ENCODE data around the gene CACNA2D4. TPM values are rescaled to one million over a fixed set of nuclear protein-coding genes. Genes with fewer than 3 reads are reported as not detected.

The CACNA2D4 gene
- total and polyA plus RNA-seq, 2 donors (not counting 3 experiments of a cell fraction or from before 2014, with no cell fraction given): 0.58 to 0.73 TPM

DNA sequence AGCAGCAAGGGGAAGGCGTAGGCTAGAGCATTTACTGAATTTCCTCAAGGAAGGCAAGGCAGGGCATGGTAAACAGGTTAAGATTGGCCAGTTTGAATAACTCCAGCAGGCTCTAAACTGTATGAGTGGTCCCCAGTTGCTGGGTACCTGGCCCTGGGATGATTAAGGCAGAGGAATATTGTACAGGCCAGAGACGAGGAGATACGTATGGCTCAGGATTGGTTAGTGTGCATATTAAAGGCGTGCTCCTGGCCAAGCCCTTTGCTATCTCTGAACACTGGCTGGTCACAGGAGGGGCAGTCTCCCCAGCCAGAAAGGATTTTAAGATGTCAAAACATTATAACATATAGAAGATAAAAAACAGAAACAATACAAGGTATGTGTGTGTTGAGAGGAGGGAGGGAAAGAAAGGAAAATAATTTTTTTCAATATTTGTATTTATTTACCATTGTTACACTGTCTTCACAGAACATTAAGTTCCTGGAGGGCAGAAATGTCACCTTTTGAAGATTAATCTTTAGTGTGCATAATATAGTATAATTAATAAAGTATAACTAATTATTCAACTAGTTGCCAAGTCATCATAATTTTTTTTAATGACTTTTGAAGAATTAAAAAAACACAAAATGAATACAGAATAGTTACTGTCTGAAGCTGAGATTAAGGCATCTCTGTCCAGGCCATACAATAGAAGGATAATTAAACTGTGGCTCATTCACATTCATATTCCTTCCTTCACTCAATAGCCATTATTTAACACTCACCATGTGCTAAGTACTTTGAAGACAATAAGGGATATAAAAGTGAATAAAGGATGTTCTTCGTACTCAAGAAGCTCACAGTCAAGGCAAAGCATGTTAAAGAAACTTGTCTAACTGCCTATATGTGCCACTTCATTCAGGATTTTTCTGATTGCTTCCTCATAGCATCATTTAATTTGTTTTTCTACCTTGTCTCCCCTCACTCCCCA lies 43.9 kb upstream of the CACNA2D4 start:
- Histone ChIP-seq H3K79me2 (ENCODE audit: control insufficient read depth, insufficient read depth, low read length) (no peaks in the 10 kb centered on the region), H4K20me1 (replicated peaks; ENCODE audit: control insufficient read depth, extremely low read depth, insufficient read depth, low read length) (no peaks in the 10 kb centered on the region), H3K4me3 (replicated peaks in 1 of 3; ENCODE audit: insufficient read depth in 1 of 3, low read depth in 1 of 3, low read length in 3 of 3) (no peak overlapping the region), H3K9me3 (replicated peaks; ENCODE audit: control insufficient read depth, insufficient read depth, low read length) (no peaks in the 10 kb centered on the region), H2AFZ (ENCODE audit: low read depth, low read length) (no peak overlapping the region), H3K27me3 (ENCODE audit: control insufficient read depth in 2 of 2, insufficient read depth in 2 of 2, low read length in 2 of 2) (no peaks in the 10 kb centered on the region), H3K4me2 (ENCODE audit: insufficient read depth, low read length) (no peak overlapping the region), H3K27ac (ENCODE audit: insufficient read depth, low read depth, low read length) (no peak overlapping the region), H3K4me1 (ENCODE audit: control insufficient read depth, extremely low read depth, insufficient read depth, low read length) (no peaks in the 10 kb centered on the region), H3K36me3 (ENCODE audit: control insufficient read depth in 2 of 2, extremely low read depth in 1 of 2, insufficient read depth in 2 of 2, low read length in 2 of 2) (peaks cover 2 to 8% of the 10 kb centered on the region in 2 experiments), H3K9ac (replicated peaks; ENCODE audit: extremely low read depth, insufficient read depth, low read length) (no peak overlapping the region), H3K9me1 (replicated peaks; ENCODE audit: control insufficient read depth, extremely low read depth, insufficient read depth, low read length) (no peaks in the 10 kb centered on the region)
- intact Hi-C loops (cut with micrococcal nuclease): no loop called here
- BruUV-seq (replicated peaks): no TSS peak
- dilution Hi-C loops (cut with MboI; ENCODE audit: extremely low pct_ligation_motif_present, low sequenced_read_pairs): loop anchor here (10.0 kb wide), 1 partner anchor 62 kb away; no protein-coding TSS in a partner anchor
- no peak for FAIRE-seq
- CTCF ChIA-PET: interaction anchor here (0.7 kb wide), 1 partner anchor 8 kb away, joined by 3 read pairs; no protein-coding TSS in a partner anchor
- no peak for DNase-seq (ENCODE audit: low read depth, low spot score)
- TF ChIP-seq GATA2 (IDR thresholded peaks at IDR 0.05; ENCODE audit: insufficient read depth, insufficient read length, low read depth, low read length) (no peak), JUN (IDR thresholded peaks at IDR 0.05; ENCODE audit: borderline replicate concordance, insufficient read depth, insufficient read length, low read depth) (no peak), FOS (IDR thresholded peaks at IDR 0.05; ENCODE audit: borderline replicate concordance, insufficient read depth, low read length) (no peak)
- POLR2A ChIA-PET: no interaction called here

DNA sequence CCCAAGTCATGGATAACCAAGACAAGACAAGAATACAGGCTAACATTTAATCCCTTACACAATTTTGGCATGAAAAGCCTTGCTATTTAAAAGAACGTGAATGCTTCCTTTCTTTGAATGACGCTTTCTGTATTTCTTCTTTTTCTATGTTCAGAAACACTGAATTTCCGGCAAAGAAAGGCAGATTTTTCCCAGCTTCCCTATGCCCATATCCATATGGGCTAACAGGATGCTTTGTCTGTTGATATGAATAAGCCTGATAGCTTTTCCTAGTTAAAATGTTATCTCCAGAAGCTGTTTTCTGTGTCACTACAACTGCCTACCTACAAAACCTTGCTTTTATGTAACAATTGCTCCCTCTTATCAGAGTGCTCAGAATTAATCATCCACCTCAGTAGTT lies 38.3 kb upstream of the CACNA2D4 start:
- H3K36me3 ChIP-seq (ENCODE audit: control insufficient read depth in 2 of 2, extremely low read depth in 1 of 2, insufficient read depth in 2 of 2, low read length in 2 of 2): peaks cover 3 to 14% of the 10 kb centered on the region in 2 experiments
- H4K20me1 ChIP-seq (replicated peaks; ENCODE audit: control insufficient read depth, extremely low read depth, insufficient read depth, low read length): no peaks in the 10 kb centered on the region
- no peak for FAIRE-seq
- H2AFZ ChIP-seq (ENCODE audit: low read depth, low read length): no peak overlapping the region
- dilution Hi-C loops (cut with MboI; ENCODE audit: extremely low pct_ligation_motif_present, low sequenced_read_pairs) (no loop called here), intact Hi-C loops (cut with micrococcal nuclease) (no loop called here)
- DNase-seq (ENCODE audit: low read depth, low spot score): no peak
- no TSS peak for BruUV-seq (replicated peaks)
- TF ChIP-seq GATA2 (IDR thresholded peaks at IDR 0.05; ENCODE audit: insufficient read depth, insufficient read length, low read depth, low read length) (no peak), MYC (IDR thresholded peaks at IDR 0.05; ENCODE audit: low read depth, low read length) (no peak), POLR2A (IDR thresholded peaks at IDR 0.05; ENCODE audit: low read depth, low read length) (no peak), MAX (IDR thresholded peaks at IDR 0.05; ENCODE audit: insufficient read depth, insufficient read length) (no peak), POLR2AphosphoS5 (IDR thresholded peaks at IDR 0.05; ENCODE audit: insufficient read depth, low read depth, low read length) (no peak), FOS (IDR thresholded peaks at IDR 0.05; ENCODE audit: borderline replicate concordance, insufficient read depth, low read length) (no peak), EZH2 (IDR thresholded peaks at IDR 0.05; ENCODE audit: borderline replicate concordance, low read depth, low read length, severe bottlenecking) (no peak), JUN (IDR thresholded peaks at IDR 0.05; ENCODE audit: borderline replicate concordance, insufficient read depth, insufficient read length, low read depth) (no peak)
- H3K4me3 ChIP-seq (replicated peaks in 1 of 3; ENCODE audit: insufficient read depth in 1 of 3, low read depth in 1 of 3, low read length in 3 of 3): no peak overlapping the region
- no peak overlapping the region for H3K9ac ChIP-seq (replicated peaks; ENCODE audit: extremely low read depth, insufficient read depth, low read length)
- no peak overlapping the region for H3K27ac ChIP-seq (ENCODE audit: insufficient read depth, low read depth, low read length)
- no peaks in the 10 kb centered on the region for H3K79me2 ChIP-seq (ENCODE audit: control insufficient read depth, insufficient read depth, low read length)
- H3K9me3 ChIP-seq (replicated peaks; ENCODE audit: control insufficient read depth, insufficient read depth, low read length): no peaks in the 10 kb centered on the region
- no peaks in the 10 kb centered on the region for H3K4me1 ChIP-seq (ENCODE audit: control insufficient read depth, extremely low read depth, insufficient read depth, low read length)
- POLR2A ChIA-PET: no interaction called here
- no peaks in the 10 kb centered on the region for H3K9me1 ChIP-seq (replicated peaks; ENCODE audit: control insufficient read depth, extremely low read depth, insufficient read depth, low read length)
- no peaks in the 10 kb centered on the region for H3K27me3 ChIP-seq (ENCODE audit: control insufficient read depth in 2 of 2, insufficient read depth in 2 of 2, low read length in 2 of 2)
- H3K4me2 ChIP-seq (ENCODE audit: insufficient read depth, low read length): no peak overlapping the region
- CTCF ChIA-PET: interaction anchor here (4.7 kb wide), 1 partner anchor 17 kb away, joined by 19 read pairs; no protein-coding TSS in a partner anchor

Measured in endothelial cell of umbilical vein (primary cell).